CD4-positive, alpha-beta memory T cell (primary cell): ENCODE measurements around the gene ASB9. TPM values are rescaled to one million over a fixed set of nuclear protein-coding genes. Genes with fewer than 3 reads are reported as not detected.
"Not testable (repeated sequence)": the region's sequence is repeated elsewhere in the genome, so short reads cannot be mapped to it uniquely, and the experiment has no call there.

Experiments used
- CTCF ChIA-PET: fragments of 350-600 bp; sonication (Branson Sonifier 250); formaldehyde crosslinking; loops from one replicate; lab custom pipeline; 2021; ENCODE audit warnings: inconsistent platforms; ENCODE audit not compliant: partially characterized antibody; lab: Charles Lee
- POLR2A ChIA-PET: fragments of 350-600 bp; sonication (Branson Sonifier 250); formaldehyde crosslinking; loops from one replicate; lab custom pipeline; 2021; ENCODE audit not compliant: partially characterized antibody; lab: Charles Lee
- DNase-seq, 5 donors: peaks; one replicate each; pipeline versions ENCODE4 v3.0.0 to v3.0.0-alpha.2; 2020 to 2022; ENCODE audit warnings: mixed read lengths in 1 of 5
- H3K27ac ChIP-seq: one replicate; pipeline ENCODE4 v1.7.0; 2013; ENCODE audit warnings: low read depth, low read length
- H3K27me3 ChIP-seq: 2 replicates; pipeline ENCODE4 v1.7.0; 2013; ENCODE audit warnings: mild to moderate bottlenecking, low read length, moderate library complexity; ENCODE audit not compliant: insufficient read depth
- H3K36me3 ChIP-seq: 2 replicates; pipeline ENCODE4 v1.7.0; 2013; ENCODE audit warnings: mild to moderate bottlenecking, low read length, moderate library complexity; ENCODE audit not compliant: insufficient read depth
- H3K4me1 ChIP-seq: 2 replicates; pipeline ENCODE4 v1.7.0; 2013; ENCODE audit warnings: mild to moderate bottlenecking, low read length, moderate library complexity; ENCODE audit not compliant: insufficient read depth
- H3K4me3 ChIP-seq, 2 donors: one replicate each; pipeline ENCODE4 v1.7.0; 2013; ENCODE audit warnings: low read length in 2 of 2, mild to moderate bottlenecking in 1 of 2
- H3K9me3 ChIP-seq, 2 donors: one replicate each; pipeline ENCODE4 v1.7.0; 2013; ENCODE audit warnings: low read length in 2 of 2, control low read depth in 1 of 2; ENCODE audit not compliant: control insufficient read depth in 1 of 2
- H3K27ac Mint-ChIP-seq, 7 donors: one replicate each; pipeline ENCODE4 v1.8.0; 2020 to 2021; ENCODE audit warnings: mixed read lengths in 7 of 7, mild to moderate bottlenecking in 6 of 7, inconsistent platforms in 3 of 7, moderate library complexity in 3 of 7
- H3K27me3 Mint-ChIP-seq, 2 donors: one replicate each; pipeline ENCODE4 v1.8.0; 2020 to 2021; ENCODE audit warnings: mixed read lengths in 2 of 2
- H3K36me3 Mint-ChIP-seq, 2 donors: one replicate each; pipeline ENCODE4 v1.8.0; 2020 to 2021; ENCODE audit warnings: mixed read lengths in 2 of 2, inconsistent platforms in 1 of 2, mild to moderate bottlenecking in 1 of 2
- H3K4me1 Mint-ChIP-seq, 4 donors: one replicate each; pipeline ENCODE4 v1.8.0; 2020 to 2021; ENCODE audit warnings: mixed read lengths in 4 of 4, mild to moderate bottlenecking in 1 of 4
- H3K4me3 Mint-ChIP-seq, 8 donors: one replicate each; pipeline ENCODE4 v1.8.0; 2020 to 2021; ENCODE audit warnings: mixed read lengths in 8 of 8, mild to moderate bottlenecking in 7 of 8, moderate library complexity in 6 of 8, inconsistent platforms in 3 of 8
- H3K9me3 Mint-ChIP-seq, 8 donors: one replicate each; pipeline ENCODE4 v1.8.0; 2020 to 2021; ENCODE audit warnings: mixed read lengths in 8 of 8, mild to moderate bottlenecking in 5 of 8, inconsistent platforms in 3 of 8, moderate library complexity in 1 of 8
- intact Hi-C: fragments of 100-400 bp; cut with micrococcal nuclease; formaldehyde crosslinking; loops from one replicate; pipeline ENCODE4 v1.15.1; 2023
- polyA plus RNA-seq, 2 donors: library from polyadenylated mRNA; unstranded; fragments of 300-500 nt; fragmentation: Illumina TruSeq; gene quantifications; one replicate each; pipeline ENCODE4 v1.2.3, GENCODE V29; 2021
- total RNA-seq, 2 experiments: library from RNA; stranded (reverse); gene quantifications; one replicate each; pipeline ENCODE4 v1.2.3, GENCODE V29; 2021

The ASB9 gene
- not detected for total RNA-seq
- polyA plus RNA-seq = under 1 TPM in 1 of 2 donors, not detected in 1; 0.73 TPM

DNA sequence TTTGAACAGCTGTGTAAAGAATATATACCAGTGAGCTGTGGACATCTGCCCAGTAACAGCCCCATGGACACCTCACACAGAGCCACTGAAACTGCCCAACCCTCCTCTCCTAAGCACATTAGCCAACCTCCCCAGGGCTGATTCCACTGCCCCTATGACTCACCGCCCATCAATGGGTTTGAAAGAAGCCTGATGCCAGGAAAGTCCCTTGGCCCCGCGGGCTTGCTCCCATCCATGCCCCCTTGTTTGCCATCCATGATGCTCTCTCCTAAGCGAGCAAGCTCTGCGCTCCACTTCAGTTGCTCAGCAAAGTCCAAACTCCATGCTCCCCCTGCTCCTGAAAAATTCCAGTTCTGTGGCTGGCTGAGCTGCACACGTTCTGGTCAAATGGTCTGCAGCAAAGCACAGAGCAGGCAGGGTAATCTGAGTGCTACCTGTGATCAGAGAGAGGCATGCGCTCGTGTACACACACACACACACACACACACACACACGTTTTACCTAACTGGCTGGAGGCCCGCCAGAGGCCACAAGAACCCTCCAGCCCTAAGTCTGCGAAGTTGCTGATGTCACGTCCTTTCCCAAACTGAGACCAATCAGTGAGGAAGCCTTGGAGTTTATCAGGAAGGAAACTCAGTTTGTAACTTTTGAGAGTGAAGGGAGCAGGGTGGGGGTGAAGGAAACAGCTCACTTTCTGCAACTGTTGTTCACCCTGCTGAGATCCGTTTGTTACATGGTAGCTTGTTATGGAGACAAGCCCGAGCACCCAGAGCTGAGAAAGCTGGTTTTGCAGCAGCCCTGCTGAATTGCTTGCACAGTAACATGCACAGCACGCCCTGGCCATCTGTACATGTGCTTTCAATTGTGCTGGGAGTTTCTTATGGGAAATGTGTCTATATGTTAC is at the start of gene ASB9:
Gene ASB9 (minus strand): TSS at position 466 of the 904 bp plus-strand sequence. CDS start 209 bp downstream, at position 257.
- Histone ChIP-seq H3K27me3 (no peaks in the 10 kb centered on the region), H3K4me1 (no peaks in the 10 kb centered on the region), H3K27ac (no peak within 1 kb of the TSS), H3K9me3 (no peaks in the 10 kb centered on the region), H3K36me3 (no peaks in the 10 kb centered on the region), H3K4me3 (no peak within 1 kb of the TSS)
- POLR2A ChIA-PET = no interaction called here
- H3K4me1 Mint-ChIP-seq = peaks cover 0 to 10% (median 3%) of the 10 kb centered on the region in 4 donors
- DNase-seq = peak in 4 of 5 donors; percentile 16 to 29 (median 22)
- intact Hi-C loops = no loop called here
- H3K27ac Mint-ChIP-seq = peak within 1 kb of the TSS; percentile 18 to 87 (median 66)
- H3K36me3 Mint-ChIP-seq = no peaks in the 10 kb centered on the region
- CTCF ChIA-PET = no interaction called here
- H3K27me3 Mint-ChIP-seq = no peaks in the 10 kb centered on the region
- peaks cover 0 to 4% (median 0%) of the 10 kb centered on the region in 8 donors for H3K9me3 Mint-ChIP-seq
- peak within 1 kb of the TSS; percentile 25 to 75 (median 69) for H3K4me3 Mint-ChIP-seq

DNA sequence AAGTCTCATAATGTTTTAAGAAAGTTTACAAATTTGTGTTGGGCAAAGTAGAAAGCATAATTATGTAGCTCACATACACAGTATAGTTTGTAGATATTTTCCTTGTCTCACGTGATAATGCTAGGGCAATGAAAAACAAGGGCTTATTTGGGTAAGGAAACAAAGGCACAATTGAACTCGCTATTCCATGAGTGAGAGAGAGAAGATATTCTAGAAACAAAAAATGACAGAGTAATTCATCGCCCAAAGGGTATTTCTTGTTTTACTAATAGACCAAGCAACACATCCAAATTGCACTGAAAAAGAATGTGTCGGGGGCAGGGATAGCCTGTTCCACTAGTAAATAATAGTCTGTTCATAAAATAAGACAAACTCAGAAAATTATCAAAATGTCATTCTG is 49.2 kb upstream of the ASB9 start:
- H3K27me3 Mint-ChIP-seq = no peaks in the 10 kb centered on the region
- H3K27ac ChIP-seq = no peak overlapping the region
- ChIA-PET CTCF (no interaction called here), POLR2A (no interaction called here)
- H3K36me3 ChIP-seq = peaks cover 4% of the 10 kb centered on the region
- DNase-seq = no peak
- no peak overlapping the region for H3K4me3 Mint-ChIP-seq
- no peaks in the 10 kb centered on the region for H3K9me3 ChIP-seq
- intact Hi-C loops = no loop called here
- no peak overlapping the region for H3K27ac Mint-ChIP-seq
- H3K27me3 ChIP-seq = no peaks in the 10 kb centered on the region
- no peaks in the 10 kb centered on the region for H3K4me1 Mint-ChIP-seq
- H3K4me1 ChIP-seq = no peaks in the 10 kb centered on the region
- H3K36me3 Mint-ChIP-seq = peaks cover 16 to 37% of the 10 kb centered on the region in 2 donors
- H3K9me3 Mint-ChIP-seq = no peaks in the 10 kb centered on the region
- no peak overlapping the region for H3K4me3 ChIP-seq

DNA sequence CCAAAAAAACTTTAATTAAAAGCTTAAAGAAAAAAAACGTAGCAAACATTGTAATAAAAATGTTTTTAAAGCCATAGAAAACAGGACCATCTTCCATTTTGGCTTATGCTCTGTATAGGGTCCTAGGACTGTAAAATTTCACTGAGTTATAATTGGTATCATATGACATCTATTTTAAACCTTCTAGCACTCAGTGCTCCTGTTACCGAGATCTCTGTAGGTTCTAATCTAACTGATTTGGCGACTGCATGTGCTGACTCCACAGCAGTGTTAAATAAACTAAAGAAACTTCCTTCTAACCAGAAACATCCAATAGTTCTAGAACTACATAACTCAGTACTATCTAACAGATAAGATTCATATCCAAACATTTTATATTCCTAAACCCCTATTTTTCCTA is 45.6 kb upstream of the ASB9 start, which contains the start of gene ASB11:
Gene ASB11 (minus strand): TSS at position 132 of the 400 bp plus-strand sequence. CDS start 35 bp downstream, at position 97.
- no peaks in the 10 kb centered on the region for H3K9me3 Mint-ChIP-seq
- intact Hi-C loops = no loop called here
- H3K36me3 Mint-ChIP-seq = peaks cover 6 to 10% of the 10 kb centered on the region in 2 donors

DNA sequence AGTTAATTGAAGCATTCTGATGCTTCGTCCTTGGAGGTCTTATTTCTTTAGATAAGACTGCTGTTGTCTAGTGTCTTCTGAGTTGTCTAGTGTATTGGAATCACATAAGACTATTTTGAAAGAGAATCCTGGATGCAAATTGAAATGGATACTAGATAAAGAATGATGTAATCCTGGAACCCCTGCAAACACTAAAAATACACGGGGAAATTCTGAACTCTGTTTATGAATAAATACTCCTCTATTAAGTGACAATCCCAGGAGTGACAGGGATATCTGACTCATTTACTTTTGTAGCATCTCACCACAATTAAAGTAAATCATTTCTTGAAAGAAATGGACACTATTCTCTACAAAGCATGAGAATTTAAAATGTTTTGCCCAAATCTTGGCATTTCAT is 44.6 kb upstream of the ASB9 start:
- Histone ChIP-seq H3K36me3 (no peaks in the 10 kb centered on the region), H3K9me3 (no peaks in the 10 kb centered on the region), H3K4me1 (no peaks in the 10 kb centered on the region), H3K27me3 (no peaks in the 10 kb centered on the region), H3K27ac (no peak overlapping the region), H3K4me3 (no peak overlapping the region)
- Mint-ChIP-seq H3K27me3 (no peaks in the 10 kb centered on the region), H3K36me3 (peaks cover 6% of the 10 kb centered on the region in 2 donors), H3K4me1 (no peaks in the 10 kb centered on the region), H3K4me3 (no peak overlapping the region), H3K9me3 (no peaks in the 10 kb centered on the region), H3K27ac (peak overlapping the region in 1 of 7 donors; percentile 77)
- intact Hi-C loops = no loop called here
- no peak for DNase-seq
- ChIA-PET POLR2A (no interaction called here), CTCF (no interaction called here)

More for the DNA sequence above, 45.6 kb upstream of the ASB9 start, which contains the start of gene ASB11:
- no peaks in the 10 kb centered on the region for H3K4me1 Mint-ChIP-seq
- Histone ChIP-seq H3K36me3 (peaks cover under 1% of the 10 kb centered on the region), H3K9me3 (no peaks in the 10 kb centered on the region), H3K27me3 (no peaks in the 10 kb centered on the region), H3K27ac (no peak within 1 kb of the TSS), H3K4me1 (no peaks in the 10 kb centered on the region), H3K4me3 (no peak within 1 kb of the TSS)
- H3K27me3 Mint-ChIP-seq = no peaks in the 10 kb centered on the region
- H3K27ac Mint-ChIP-seq = no peak within 1 kb of the TSS
- no peak within 1 kb of the TSS for H3K4me3 Mint-ChIP-seq
- no peak for DNase-seq
- CTCF ChIA-PET = no interaction called here
- POLR2A ChIA-PET = no interaction called here

GRCh38 chrX:15311119-15311518 is 41.2 kb upstream of the ASB9 start:
- Histone ChIP-seq H3K36me3 (no peaks in the 10 kb centered on the region), H3K9me3 (no peaks in the 10 kb centered on the region), H3K4me1 (no peaks in the 10 kb centered on the region), H3K27ac (no peak overlapping the region), H3K27me3 (no peaks in the 10 kb centered on the region), H3K4me3 (no peak overlapping the region)
- POLR2A ChIA-PET = no interaction called here
- Mint-ChIP-seq H3K4me3 (no peak overlapping the region), H3K36me3 (no peaks in the 10 kb centered on the region), H3K27me3 (no peaks in the 10 kb centered on the region), H3K9me3 (peaks cover 0 to 4% (median 0%) of the 10 kb centered on the region in 8 donors), H3K27ac (no peak overlapping the region), H3K4me1 (no peaks in the 10 kb centered on the region)
- DNase-seq = no peak
- intact Hi-C loops = no loop called here
- CTCF ChIA-PET = no interaction called here

DNA sequence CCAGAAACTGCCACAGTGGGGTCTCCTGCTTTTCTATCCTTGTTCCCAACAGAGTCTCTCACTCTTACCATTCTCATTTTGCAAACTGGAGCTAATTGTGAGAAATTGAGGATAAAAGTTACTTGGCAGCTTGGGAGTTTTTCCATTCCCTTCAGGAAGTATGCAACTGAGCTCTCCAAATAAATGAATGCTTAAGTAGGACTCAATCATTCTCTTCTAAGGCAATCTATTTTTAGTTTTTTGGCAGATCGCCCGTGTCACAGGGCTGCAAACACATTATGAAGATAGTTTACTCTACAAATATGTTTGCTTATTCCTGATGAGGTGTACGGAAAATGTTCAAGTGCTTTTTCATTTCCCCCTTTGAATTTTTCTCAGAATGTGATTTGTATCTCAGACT is 40.2 kb upstream of the ASB9 start:
- Mint-ChIP-seq H3K4me1 (no peaks in the 10 kb centered on the region), H3K4me3 (no peak overlapping the region), H3K36me3 (no peaks in the 10 kb centered on the region), H3K27me3 (no peaks in the 10 kb centered on the region), H3K9me3 (peaks cover 0 to 4% (median 0%) of the 10 kb centered on the region in 8 donors), H3K27ac (no peak overlapping the region)
- ChIA-PET CTCF (no interaction called here), POLR2A (no interaction called here)
- intact Hi-C loops = no loop called here
- Histone ChIP-seq H3K27me3 (no peaks in the 10 kb centered on the region), H3K4me3 (no peak overlapping the region), H3K4me1 (no peaks in the 10 kb centered on the region), H3K36me3 (no peaks in the 10 kb centered on the region), H3K9me3 (no peaks in the 10 kb centered on the region), H3K27ac (no peak overlapping the region)
- DNase-seq = no peak

DNA sequence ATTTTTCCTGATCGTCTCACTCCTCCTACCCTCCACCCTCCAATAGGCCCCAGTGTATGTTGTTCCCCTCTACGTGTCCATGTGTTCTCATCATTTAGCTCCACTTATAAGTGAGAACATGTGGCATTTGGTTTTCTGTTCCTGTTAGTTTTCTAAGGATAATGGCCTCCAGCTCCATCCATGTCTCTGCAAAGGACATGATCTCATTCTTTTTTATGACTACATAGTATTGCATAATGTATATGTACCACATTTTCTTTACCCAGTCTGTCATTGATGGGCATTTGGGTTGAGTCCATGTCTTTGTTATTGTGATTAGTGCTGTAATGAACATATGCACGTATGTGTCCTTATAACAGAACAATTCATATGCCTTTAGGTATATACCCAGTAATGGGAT is 36.0 kb upstream of the ASB9 start:
- DNase-seq, H3K4me3 ChIP-seq, H3K36me3 ChIP-seq, H3K9me3 ChIP-seq, CTCF ChIA-PET, H3K4me3 Mint-ChIP-seq, H3K27ac Mint-ChIP-seq, H3K4me1 ChIP-seq, H3K27me3 ChIP-seq, H3K4me1 Mint-ChIP-seq, intact Hi-C loops, H3K36me3 Mint-ChIP-seq, POLR2A ChIA-PET, H3K9me3 Mint-ChIP-seq, H3K27ac ChIP-seq, H3K27me3 Mint-ChIP-seq: not testable (repeated sequence)
